ENCODE measurements around the gene KRT37.

DNA sequence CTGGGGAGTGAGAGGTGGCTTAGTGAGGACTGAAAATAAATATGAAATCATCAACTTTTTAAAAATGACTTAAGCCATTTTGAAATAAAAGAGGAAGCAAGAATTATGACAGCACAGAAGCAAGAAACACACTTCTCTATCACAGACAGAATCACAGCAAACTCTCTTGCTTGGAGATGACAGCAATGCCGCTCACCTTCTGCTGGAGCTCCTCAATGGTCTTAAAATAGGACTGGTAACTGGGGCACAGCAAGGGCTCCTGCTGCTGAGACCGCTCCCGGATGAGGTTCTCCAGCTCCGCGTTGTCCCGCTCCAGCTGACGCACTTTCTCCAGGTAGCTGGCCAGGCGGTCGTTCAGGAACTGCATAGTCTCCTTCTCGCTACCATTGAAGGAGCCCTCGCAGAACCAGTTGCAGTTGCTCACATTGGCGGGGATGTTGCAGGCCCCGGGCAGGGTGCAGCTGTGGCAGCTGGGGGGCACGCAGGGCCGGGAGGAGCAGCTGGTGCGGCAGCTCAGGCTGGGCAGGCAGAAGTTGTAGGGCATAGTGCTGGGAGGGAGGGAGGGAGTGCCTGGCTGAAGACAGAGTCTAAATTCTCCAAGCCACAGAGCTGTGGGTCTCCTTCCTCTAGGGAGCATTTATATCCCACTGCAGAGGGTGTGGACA lies 27.3 kb downstream of the KRT37 start, which contains the start of gene KRT31:
- TF ChIP-seq EZH2phosphoT487 (IDR thresholded peaks at IDR 0.05; ENCODE audit: low read depth): no peak
- TF ChIP-seq, protein P1, sequence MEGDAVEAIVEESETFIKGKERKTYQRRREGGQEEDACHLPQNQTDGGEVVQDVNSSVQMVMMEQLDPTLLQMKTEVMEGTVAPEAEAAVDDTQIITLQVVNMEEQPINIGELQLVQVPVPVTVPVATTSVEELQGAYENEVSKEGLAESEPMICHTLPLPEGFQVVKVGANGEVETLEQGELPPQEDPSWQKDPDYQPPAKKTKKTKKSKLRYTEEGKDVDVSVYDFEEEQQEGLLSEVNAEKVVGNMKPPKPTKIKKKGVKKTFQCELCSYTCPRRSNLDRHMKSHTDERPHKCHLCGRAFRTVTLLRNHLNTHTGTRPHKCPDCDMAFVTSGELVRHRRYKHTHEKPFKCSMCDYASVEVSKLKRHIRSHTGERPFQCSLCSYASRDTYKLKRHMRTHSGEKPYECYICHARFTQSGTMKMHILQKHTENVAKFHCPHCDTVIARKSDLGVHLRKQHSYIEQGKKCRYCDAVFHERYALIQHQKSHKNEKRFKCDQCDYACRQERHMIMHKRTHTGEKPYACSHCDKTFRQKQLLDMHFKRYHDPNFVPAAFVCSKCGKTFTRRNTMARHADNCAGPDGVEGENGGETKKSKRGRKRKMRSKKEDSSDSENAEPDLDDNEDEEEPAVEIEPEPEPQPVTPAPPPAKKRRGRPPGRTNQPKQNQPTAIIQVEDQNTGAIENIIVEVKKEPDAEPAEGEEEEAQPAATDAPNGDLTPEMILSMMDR (IDR thresholded peaks at IDR 0.05; ENCODE audit: low read depth, low read length): no peak

All from OCI-LY3 (cell line).